Activated naive CD4-positive, alpha-beta T cell treated with anti-CD3 and anti-CD28 coated beads, Interleukin-2, amount 50 U/mL, for 24 hours (primary cell): Measurements from ENCODE around the gene CDC42EP1.
"Not testable (repeated sequence)": the region's sequence is repeated elsewhere in the genome, so short reads cannot be mapped to it uniquely, and the experiment has no call there.

Experiments used
- H3K27ac Mint-ChIP-seq: one replicate; pipeline ENCODE4 v1.8.0; 2021; ENCODE audit warnings: mild to moderate bottlenecking, mixed read lengths
- H3K27me3 Mint-ChIP-seq: one replicate; pipeline ENCODE4 v1.8.0; 2021; ENCODE audit warnings: mixed read lengths
- H3K36me3 Mint-ChIP-seq: one replicate; pipeline ENCODE4 v1.8.0; 2021; ENCODE audit warnings: mixed read lengths
- H3K4me1 Mint-ChIP-seq: one replicate; pipeline ENCODE4 v1.8.0; 2021; ENCODE audit warnings: mixed read lengths
- H3K4me3 Mint-ChIP-seq: one replicate; pipeline ENCODE4 v1.8.0; 2021; ENCODE audit warnings: mild to moderate bottlenecking, mixed read lengths
- H3K9me3 Mint-ChIP-seq: one replicate; pipeline ENCODE4 v1.8.0; 2021; ENCODE audit warnings: mixed read lengths

The CDC42EP1 gene

GRCh38 chr22:37526376-37526775, 33.9 kb upstream of the CDC42EP1 start:
- peaks cover 6% of the 10 kb centered on the region for H3K27me3 Mint-ChIP-seq
- H3K36me3 Mint-ChIP-seq, result no peaks in the 10 kb centered on the region
- no peaks in the 10 kb centered on the region for H3K9me3 Mint-ChIP-seq

GRCh38 chr22:37527081-37527752, 33.1 kb upstream of the CDC42EP1 start:
- not testable (repeated sequence) for H3K4me3 Mint-ChIP-seq, H3K9me3 Mint-ChIP-seq, H3K36me3 Mint-ChIP-seq, H3K27ac Mint-ChIP-seq, H3K4me1 Mint-ChIP-seq, H3K27me3 Mint-ChIP-seq

More at GRCh38 chr22:37526376-37526775, 33.9 kb upstream of the CDC42EP1 start:
- Mint-ChIP-seq H3K27ac (no peak overlapping the region), H3K4me3 (no peak overlapping the region), H3K4me1 (peaks cover 8% of the 10 kb centered on the region)

GRCh38 chr22:37527952-37528351, 32.3 kb upstream of the CDC42EP1 start:
- not testable (repeated sequence) for H3K27me3 Mint-ChIP-seq, H3K4me3 Mint-ChIP-seq, H3K27ac Mint-ChIP-seq, H3K4me1 Mint-ChIP-seq, H3K36me3 Mint-ChIP-seq, H3K9me3 Mint-ChIP-seq

- Mint-ChIP-seq H3K4me3 (no peak overlapping the region), H3K36me3 (no peaks in the 10 kb centered on the region), H3K4me1 (peaks cover 19% of the 10 kb centered on the region), H3K27ac (peak overlapping the region; percentile 30), H3K9me3 (no peaks in the 10 kb centered on the region), H3K27me3 (no peaks in the 10 kb centered on the region)
These were observed 30.5 kb upstream of the CDC42EP1 start for GRCh38 chr22:37529652-37530345.

GRCh38 chr22:37533995-37534394, 26.3 kb upstream of the CDC42EP1 start:
- Mint-ChIP-seq H3K9me3 (no peaks in the 10 kb centered on the region), H3K4me3 (no peak overlapping the region), H3K4me1 (peaks cover 25% of the 10 kb centered on the region), H3K27ac (no peak overlapping the region), H3K36me3 (no peaks in the 10 kb centered on the region), H3K27me3 (peaks cover 3% of the 10 kb centered on the region)

- Mint-ChIP-seq H3K36me3 (no peaks in the 10 kb centered on the region), H3K27ac (no peak overlapping the region), H3K27me3 (peaks cover 3% of the 10 kb centered on the region), H3K9me3 (no peaks in the 10 kb centered on the region), H3K4me1 (peaks cover 27% of the 10 kb centered on the region), H3K4me3 (no peak overlapping the region)
These were observed 25.8 kb upstream of the CDC42EP1 start for GRCh38 chr22:37534445-37534844.

- Mint-ChIP-seq H3K4me1 (peaks cover 21% of the 10 kb centered on the region), H3K4me3 (no peak overlapping the region), H3K9me3 (no peaks in the 10 kb centered on the region), H3K27ac (no peak overlapping the region), H3K36me3 (no peaks in the 10 kb centered on the region), H3K27me3 (peaks cover 3% of the 10 kb centered on the region)
These were observed 25.1 kb upstream of the CDC42EP1 start for GRCh38 chr22:37535159-37535558.

GRCh38 chr22:37538590-37539357, 21.5 kb upstream of the CDC42EP1 start:
- Mint-ChIP-seq H3K9me3 (no peaks in the 10 kb centered on the region), H3K4me3 (peak overlapping the region; percentile 28)

GRCh38 chr22:37539790-37540189, 20.5 kb upstream of the CDC42EP1 start:
- H3K9me3 Mint-ChIP-seq, H3K36me3 Mint-ChIP-seq, H3K4me3 Mint-ChIP-seq, H3K27me3 Mint-ChIP-seq: not testable (repeated sequence)
- Mint-ChIP-seq H3K27ac (peak overlapping the region; percentile 41), H3K4me1 (peaks cover 12% of the 10 kb centered on the region)

More at GRCh38 chr22:37538590-37539357, 21.5 kb upstream of the CDC42EP1 start:
- H3K36me3 Mint-ChIP-seq, result no peaks in the 10 kb centered on the region
- H3K4me1 Mint-ChIP-seq, result peaks cover 19% of the 10 kb centered on the region
- peak overlapping the region; percentile 26 for H3K27ac Mint-ChIP-seq
- H3K27me3 Mint-ChIP-seq, result peaks cover 7% of the 10 kb centered on the region

- not testable (repeated sequence) for H3K9me3 Mint-ChIP-seq, H3K27me3 Mint-ChIP-seq, H3K27ac Mint-ChIP-seq, H3K36me3 Mint-ChIP-seq, H3K4me3 Mint-ChIP-seq
- peaks cover 17% of the 10 kb centered on the region for H3K4me1 Mint-ChIP-seq
These were observed 17.9 kb upstream of the CDC42EP1 start for GRCh38 chr22:37542416-37542815.

- no peak overlapping the region for H3K27ac Mint-ChIP-seq
- no peaks in the 10 kb centered on the region for H3K9me3 Mint-ChIP-seq
- no peaks in the 10 kb centered on the region for H3K36me3 Mint-ChIP-seq
- H3K4me3 Mint-ChIP-seq, result no peak overlapping the region
- H3K4me1 Mint-ChIP-seq, result peaks cover 17% of the 10 kb centered on the region
- H3K27me3 Mint-ChIP-seq, result peaks cover 7% of the 10 kb centered on the region
These were observed 17.3 kb upstream of the CDC42EP1 start for GRCh38 chr22:37542959-37543358.

- H3K36me3 Mint-ChIP-seq, result no peaks in the 10 kb centered on the region
- no peaks in the 10 kb centered on the region for H3K9me3 Mint-ChIP-seq
- H3K4me3 Mint-ChIP-seq, result no peak overlapping the region
- H3K27me3 Mint-ChIP-seq, result peaks cover 4% of the 10 kb centered on the region
- no peak overlapping the region for H3K27ac Mint-ChIP-seq
- peaks cover 9% of the 10 kb centered on the region for H3K4me1 Mint-ChIP-seq
These were observed 15.2 kb upstream of the CDC42EP1 start for GRCh38 chr22:37544955-37545702.

GRCh38 chr22:37545703-37546436, 14.4 kb upstream of the CDC42EP1 start:
- Mint-ChIP-seq H3K9me3 (no peaks in the 10 kb centered on the region), H3K4me3 (no peak overlapping the region), H3K27ac (peak overlapping the region; percentile 51), H3K36me3 (no peaks in the 10 kb centered on the region), H3K27me3 (peaks cover 3% of the 10 kb centered on the region), H3K4me1 (peaks cover 5% of the 10 kb centered on the region)

GRCh38 chr22:37546437-37547250, 13.6 kb upstream of the CDC42EP1 start:
- Mint-ChIP-seq H3K9me3 (no peaks in the 10 kb centered on the region), H3K27ac (peak overlapping the region; percentile 51), H3K4me3 (no peak overlapping the region), H3K27me3 (peaks cover 2% of the 10 kb centered on the region), H3K4me1 (peaks cover 5% of the 10 kb centered on the region), H3K36me3 (no peaks in the 10 kb centered on the region)
